HCT116 (cell line): ENCODE data around the gene MZB1. TPM values are rescaled to one million over a fixed set of nuclear protein-coding genes. Genes with fewer than 3 reads are reported as not detected.

Experiments
- ATAC-seq: fragments of 200-7000 bp; cut with Tn5 transposase; 2 replicates; pipeline ENCODE4 v1.9.1; 2020; ENCODE audit warnings: mild to moderate bottlenecking, moderate library complexity
- BruUV-seq: library from RNA; stranded (reverse); fragments of 400-500 nt; replicated peaks from 2 replicates; lab custom pipeline; 2021; lab: Mats Ljungman, UMichigan
- CTCF ChIA-PET: fragments of 300-600 bp; sonication (Branson Sonifier 250); formaldehyde crosslinking; loops from one replicate; lab custom pipeline; 2021; ENCODE audit warnings: antibody characterized with exemption; lab: Charles Lee
- POLR2A ChIA-PET: fragments of 300-600, 350-600 bp; sonication (Branson Sonifier 250); formaldehyde crosslinking; loops from one replicate; lab custom pipeline; 2021; ENCODE audit warnings: antibody characterized with exemption; lab: Charles Lee
- RAD21 ChIA-PET, 2 experiments: fragments of 300-600 bp; sonication (Branson Sonifier 250); formaldehyde crosslinking; loops; one replicate each; lab custom pipeline; 2023; ENCODE audit warnings: low total read pairs in 2 of 2; ENCODE audit not compliant: uncharacterized antibody in 2 of 2, unreplicated experiment in 2 of 2, low non-redundant PET in 1 of 2; lab: Charles Lee
- DNase-seq: peaks from one replicate; pipeline ENCODE4 v3.0.0-alpha.2; 2010; ENCODE audit warnings: low read depth, low spot score
- H2AFZ ChIP-seq: fragments of 200-600 bp; shearing (Covaris generic), sonication (generic); 2 replicates; pipeline ENCODE4 v1.6.1; 2017; ENCODE audit warnings: low read depth, mixed run types, mixed read lengths, antibody characterized with exemption, low read length; ENCODE audit not compliant: poor library complexity, severe bottlenecking
- H3K27ac ChIP-seq: 2 replicates; pipeline ENCODE4 v1.5.1; 2012; ENCODE audit warnings: low read depth, low read length
- H3K27me3 ChIP-seq: fragments of 200-600 bp; sonication (generic); 2 replicates; pipeline ENCODE4 v1.6.1; 2016; ENCODE audit warnings: mixed run types, low read length, mixed read lengths; ENCODE audit not compliant: insufficient read depth
- H3K36me3 ChIP-seq, 2 experiments: fragments of 200-500 bp in 1 of 2; fragments of 200-600 bp in 1 of 2; sonication (Bioruptor generic) in 1 of 2; sonication (generic) in 1 of 2; 2 replicates each; pipeline versions ENCODE4 v1.5.1 to v1.6.1; 2014 to 2016; ENCODE audit warnings: low read length in 2 of 2, inconsistent platforms in 1 of 2, mixed read lengths in 1 of 2, mixed run types in 1 of 2; ENCODE audit not compliant: insufficient read depth in 2 of 2, control insufficient read depth in 1 of 2
- H3K4me1 ChIP-seq, 2 experiments: fragments of 200-600 bp in 1 of 2; sonication (generic) in 1 of 2; 2 replicates each; pipeline versions ENCODE4 v1.5.1 to v1.6.1; 2012 to 2017; ENCODE audit warnings: low read length in 2 of 2, inconsistent platforms in 1 of 2, mild to moderate bottlenecking in 1 of 2, mixed read lengths in 1 of 2, mixed run types in 1 of 2, moderate library complexity in 1 of 2; ENCODE audit not compliant: insufficient read depth in 2 of 2, control insufficient read depth in 1 of 2
- H3K4me2 ChIP-seq: fragments of 200-600 bp; sonication (generic); 2 replicates; pipeline ENCODE4 v1.6.1; 2017; ENCODE audit warnings: mixed run types, low read length, mixed read lengths
- H3K4me3 ChIP-seq, 2 experiments: fragments of 200-600 bp in 1 of 2; sonication (generic) in 1 of 2; replicated peaks in 1 of 2; 2 replicates each; pipeline ENCODE4 v1.5.1; 2011 to 2016; ENCODE audit warnings: low read length in 2 of 2, control low read depth in 1 of 2, low read depth in 1 of 2, mild to moderate bottlenecking in 1 of 2, mixed read lengths in 1 of 2, mixed run types in 1 of 2
- H3K79me2 ChIP-seq: fragments of 200-600 bp; sonication (generic); 2 replicates; pipeline ENCODE4 v1.6.1; 2017; ENCODE audit warnings: mild to moderate bottlenecking, mixed run types, low read length, moderate library complexity, mixed read lengths; ENCODE audit not compliant: insufficient read depth
- H3K9ac ChIP-seq: fragments of 200-600 bp; sonication (generic); 2 replicates; pipeline ENCODE4 v1.6.1; 2016; ENCODE audit warnings: low read length, mixed read lengths
- H3K9me2 ChIP-seq: fragments of 200-600 bp; sonication (generic), shearing (Covaris generic); 2 replicates; pipeline ENCODE4 v1.6.1; 2017; ENCODE audit warnings: mixed run types, mild to moderate bottlenecking, moderate library complexity; ENCODE audit not compliant: insufficient read depth
- H3K9me3 ChIP-seq, 2 experiments: fragments of 200-500 bp in 1 of 2; fragments of 200-600 bp in 1 of 2; sonication (Bioruptor generic) in 1 of 2; sonication (generic) in 1 of 2; 2 replicates each; pipeline ENCODE4 v1.6.1; 2014 to 2017; ENCODE audit warnings: low read length in 2 of 2, mixed read lengths in 2 of 2, inconsistent platforms in 1 of 2, low read depth in 1 of 2, mild to moderate bottlenecking in 1 of 2, mixed run types in 1 of 2, moderate library complexity in 1 of 2; ENCODE audit not compliant: control insufficient read depth in 1 of 2, insufficient read depth in 1 of 2
- H4K20me1 ChIP-seq: fragments of 200-600 bp; sonication (generic), shearing (Covaris generic); 2 replicates; pipeline ENCODE4 v1.6.1; 2017; ENCODE audit warnings: mixed run types, mild to moderate bottlenecking, moderate library complexity; ENCODE audit not compliant: insufficient read depth
- CEBPB ChIP-seq: IDR thresholded peaks from 2 replicates; pipeline ENCODE4 v1.6.1; 2012; ENCODE audit warnings: low read depth
- EGR1 ChIP-seq: IDR thresholded peaks from 2 replicates; pipeline ENCODE4 v1.6.1; 2012; ENCODE audit warnings: low read depth
- EZH2 ChIP-seq: fragments of 200-600 bp; sonication (generic); IDR thresholded peaks from 2 replicates; pipeline ENCODE4 v1.6.1; 2017; ENCODE audit warnings: antibody characterized with exemption, mixed run types
- EZH2phosphoT487 ChIP-seq: fragments of 200-600 bp; IDR thresholded peaks from 2 replicates; pipeline ENCODE4 v1.6.1; 2018; ENCODE audit warnings: antibody characterized with exemption, borderline replicate concordance
- MAX ChIP-seq: IDR thresholded peaks from 2 replicates; pipeline ENCODE4 v1.6.1; 2012
- POLR2A ChIP-seq: IDR thresholded peaks from 2 replicates; pipeline ENCODE4 v1.7.0; 2011; ENCODE audit warnings: borderline replicate concordance; ENCODE audit not compliant: insufficient read depth, insufficient read length; ENCODE audit errors: extremely low read depth
- SRF ChIP-seq: IDR thresholded peaks from 2 replicates; pipeline ENCODE4 v1.6.1; 2012; ENCODE audit warnings: low read depth
- intact Hi-C: fragments of 100-400 bp; cut with micrococcal nuclease; formaldehyde crosslinking; loops from 2 replicates; pipeline ENCODE4 v1.10.0; 2022
- total RNA-seq: library from RNA; stranded (reverse); gene quantifications from one replicate; pipeline ENCODE4 v1.2.1, GENCODE V29; 2021; ENCODE audit not compliant: unreplicated experiment

Gene MZB1
- total RNA-seq, 1 experiment from 2014 or later: 0.81 TPM

DNA sequence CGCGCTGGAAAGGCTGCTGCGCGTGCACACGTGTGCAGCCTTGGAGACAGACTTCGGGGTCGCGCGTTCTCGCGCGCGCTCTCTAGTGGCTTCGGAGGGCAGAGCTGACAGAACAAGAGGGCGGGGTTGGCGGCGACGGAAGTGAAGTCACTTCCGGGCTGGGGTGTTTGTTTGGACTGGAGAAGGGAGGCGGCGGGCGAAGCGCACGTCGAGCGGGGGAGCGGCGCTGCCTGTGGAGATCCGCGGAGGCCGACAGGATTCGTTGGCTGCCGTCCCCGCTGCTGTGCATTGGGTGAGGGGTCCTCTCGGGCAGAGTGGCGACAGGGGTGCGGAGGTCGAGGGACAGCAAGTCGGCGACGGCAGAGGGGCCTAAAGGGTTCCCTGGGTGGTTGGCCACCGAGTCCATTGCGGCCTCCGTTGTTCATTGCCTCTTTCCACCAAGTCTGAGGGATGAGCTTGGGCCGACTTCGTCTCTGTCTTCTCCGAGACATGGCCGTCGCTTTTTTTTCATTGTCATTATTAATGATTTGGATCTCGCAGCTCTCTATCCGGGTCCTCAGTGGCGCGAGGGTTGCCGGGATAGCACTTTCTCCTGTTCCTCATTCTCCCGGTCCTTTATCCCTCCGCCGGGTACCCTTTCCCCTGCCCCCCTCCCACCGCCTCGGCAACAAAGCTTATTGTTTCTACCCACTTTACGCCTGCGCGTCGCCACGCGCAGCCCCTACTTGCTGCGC is 47.9 kb downstream of the MZB1 start, which contains the start of gene PAIP2 (continued):
- TF ChIP-seq CEBPB (no peak), POLR2A (peak; percentile 66), SRF (0 out of 2 replicates have a peak, but pooled peaks have one; percentile 50), MAX (peak; percentile 95), EZH2 (no peak), EZH2phosphoT487 (no peak)

DNA sequence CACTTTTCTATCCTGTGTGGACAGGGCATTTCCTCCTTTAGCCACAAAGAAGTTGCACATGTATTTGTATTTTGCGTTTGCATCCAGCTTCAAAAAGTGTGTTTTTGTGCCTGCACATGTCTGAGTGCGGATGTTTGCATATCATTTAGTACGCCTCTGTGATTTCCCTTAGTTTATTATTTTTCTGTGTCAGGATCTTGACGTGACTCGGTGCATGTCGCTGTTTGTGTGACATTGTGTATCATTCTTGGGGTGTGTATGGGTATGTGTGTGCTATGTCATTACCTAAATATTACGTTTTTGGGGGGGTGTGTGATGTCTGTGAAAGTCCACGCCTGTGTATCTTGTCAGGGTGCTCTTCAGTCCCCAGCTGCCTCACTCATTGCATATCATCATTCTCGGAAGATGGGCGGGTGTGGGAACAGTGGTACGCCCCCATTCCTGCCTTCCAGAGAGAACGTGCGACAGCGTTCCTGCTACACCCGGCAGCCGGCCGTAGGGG is 48.5 kb downstream of the MZB1 start:
- Histone ChIP-seq H2AFZ (peak overlapping the region; percentile 27), H3K4me2 (peak overlapping the region; percentile 93), H3K9ac (peak overlapping the region; percentile 95), H3K27me3 (no peaks in the 10 kb centered on the region), H3K4me3 (peak overlapping the region; percentile 83 to 88), H3K9me3 (no peaks in the 10 kb centered on the region), H4K20me1 (peaks cover 6% of the 10 kb centered on the region; the same call in 1 of the 2 replicates), H3K36me3 (0 out of 4 replicates have a peak, but pooled peaks cover 4% of the 10 kb centered on the region in 2 experiments), H3K4me1 (peaks cover 4 to 16% of the 10 kb centered on the region in 2 experiments; a peak in 3 of 4 replicates), H3K79me2 (peaks cover 44% of the 10 kb centered on the region), H3K9me2 (no peaks in the 10 kb centered on the region), H3K27ac (no peak overlapping the region; the same call in 1 of the 2 replicates)
- CTCF ChIA-PET: interaction anchor here (1.9 kb wide), 1 partner anchor 22 kb away, joined by 6 read pairs; no protein-coding TSS in a partner anchor
- POLR2A ChIA-PET: interaction anchor here (1.1 to 2.8 kb wide), 4 partner anchors 30 to 68 kb away, joined by 3 to 14 read pairs (median 3); partner anchors contain the start of gene MATR3
- DNase-seq (no peak), ATAC-seq (no peak)
- RAD21 ChIA-PET: no interaction called here
- intact Hi-C loops: loop anchor here (1.0 kb wide), 1 partner anchor 47 kb away; no protein-coding TSS in a partner anchor
- TF ChIP-seq SRF (no peak), EGR1 (no peak), EZH2phosphoT487 (no peak)
- BruUV-seq: no TSS peak
